Measurements from ENCODE around the gene PRELID2. TPM values are rescaled to one million over a fixed set of nuclear protein-coding genes. Genes with fewer than 3 reads are reported as not detected.
A peak's percentile ranks its signal among the peaks of the same experiment; 100 is the strongest.

PRELID2 gene
- total RNA-seq, 1 donor from 2014 or later: 21.4 TPM

GRCh38 chr5:145812877-145813276, 22.3 kb downstream of the PRELID2 start:
- H3K4me1 Mint-ChIP-seq (ENCODE audit: low read depth): no peaks in the 10 kb centered on the region
- no peak for TF ChIP-seq CTCF (IDR thresholded peaks at IDR 0.05; ENCODE audit: unreplicated experiment)
- H3K27me3 Mint-ChIP-seq: no peaks in the 10 kb centered on the region
- H3K4me3 Mint-ChIP-seq (ENCODE audit: low read depth): no peak overlapping the region
- peaks cover 2% of the 10 kb centered on the region for H3K36me3 Mint-ChIP-seq (ENCODE audit: insufficient read depth)
- H3K27ac Mint-ChIP-seq: no peak overlapping the region
- no peaks in the 10 kb centered on the region for H3K9me3 Mint-ChIP-seq (ENCODE audit: low read depth)
- no peak for DNase-seq (ENCODE audit: low spot score, unreplicated experiment)

- DNase-seq (ENCODE audit: low spot score, unreplicated experiment): no peak
- Mint-ChIP-seq H3K27ac (no peak overlapping the region), H3K4me1 (ENCODE audit: low read depth) (no peaks in the 10 kb centered on the region)
Measured at GRCh38 chr5:145811834-145812625, 23.1 kb downstream of the PRELID2 start.

GRCh38 chr5:145806923-145807322, 28.2 kb downstream of the PRELID2 start:
- no peaks in the 10 kb centered on the region for H3K9me3 Mint-ChIP-seq (ENCODE audit: low read depth)
- H3K4me1 Mint-ChIP-seq (ENCODE audit: low read depth): peaks cover 14% of the 10 kb centered on the region
- peaks cover 5% of the 10 kb centered on the region for H3K36me3 Mint-ChIP-seq (ENCODE audit: insufficient read depth)
- no peaks in the 10 kb centered on the region for H3K27me3 Mint-ChIP-seq
- no peak for TF ChIP-seq CTCF (IDR thresholded peaks at IDR 0.05; ENCODE audit: unreplicated experiment)
- H3K27ac Mint-ChIP-seq: no peak overlapping the region
- no peak overlapping the region for H3K4me3 Mint-ChIP-seq (ENCODE audit: low read depth)
- no peak for DNase-seq (ENCODE audit: low spot score, unreplicated experiment)

More at GRCh38 chr5:145811834-145812625, 23.1 kb downstream of the PRELID2 start:
- Mint-ChIP-seq H3K9me3 (ENCODE audit: low read depth) (no peaks in the 10 kb centered on the region), H3K27me3 (no peaks in the 10 kb centered on the region), H3K4me3 (ENCODE audit: low read depth) (no peak overlapping the region), H3K36me3 (ENCODE audit: insufficient read depth) (peaks cover 2% of the 10 kb centered on the region)
- peak; percentile 11 for TF ChIP-seq CTCF (IDR thresholded peaks at IDR 0.05; ENCODE audit: unreplicated experiment)

GRCh38 chr5:145805819-145806218, 29.3 kb downstream of the PRELID2 start:
- Mint-ChIP-seq H3K4me3 (ENCODE audit: low read depth) (no peak overlapping the region), H3K27ac (no peak overlapping the region), H3K36me3 (ENCODE audit: insufficient read depth) (peaks cover 5% of the 10 kb centered on the region), H3K4me1 (ENCODE audit: low read depth) (peaks cover 14% of the 10 kb centered on the region), H3K27me3 (no peaks in the 10 kb centered on the region), H3K9me3 (ENCODE audit: low read depth) (no peaks in the 10 kb centered on the region)
- no peak for DNase-seq (ENCODE audit: low spot score, unreplicated experiment)
- no peak for TF ChIP-seq CTCF (IDR thresholded peaks at IDR 0.05; ENCODE audit: unreplicated experiment)

GRCh38 chr5:145804701-145805100, 30.4 kb downstream of the PRELID2 start:
- H3K9me3 Mint-ChIP-seq (ENCODE audit: low read depth): no peaks in the 10 kb centered on the region
- H3K36me3 Mint-ChIP-seq (ENCODE audit: insufficient read depth): peaks cover 5% of the 10 kb centered on the region
- peaks cover 14% of the 10 kb centered on the region for H3K4me1 Mint-ChIP-seq (ENCODE audit: low read depth)
- TF ChIP-seq CTCF (IDR thresholded peaks at IDR 0.05; ENCODE audit: unreplicated experiment): no peak
- no peak overlapping the region for H3K27ac Mint-ChIP-seq
- no peak overlapping the region for H3K4me3 Mint-ChIP-seq (ENCODE audit: low read depth)
- no peak for DNase-seq (ENCODE audit: low spot score, unreplicated experiment)
- no peaks in the 10 kb centered on the region for H3K27me3 Mint-ChIP-seq
